Tibial artery (tissue), 4 donors: ENCODE data around the gene MAP2K3.

Experiments
- DNase-seq, 2 donors: peaks; one replicate each; pipeline ENCODE4 v3.0.0-alpha.2; 2019
- H3K27ac ChIP-seq, 2 donors: fragments of 200-600 bp; sonication (generic) in 1 of 2; 1 replicate in 1 of 2; 2 replicates in 1 of 2; pipeline ENCODE4 v1.5.1; 2018 to 2019; ENCODE audit warnings: mild to moderate bottlenecking in 1 of 2
- H3K27me3 ChIP-seq, 2 donors: fragments of 200-600 bp; sonication (generic) in 1 of 2; one replicate each; pipeline versions ENCODE4 v1.5.1 to v1.6.0; 2016 to 2019
- H3K36me3 ChIP-seq, 3 donors: fragments of 200-600 bp; sonication (generic) in 2 of 3; one replicate each; pipeline ENCODE4 v1.5.1; 2016 to 2019; ENCODE audit warnings: mild to moderate bottlenecking in 2 of 3
- H3K4me1 ChIP-seq, 4 donors: fragments of 200-600 bp; sonication (generic) in 2 of 4; 1 replicate in 3 of 4; 2 replicates in 1 of 4; pipeline ENCODE4 v1.5.1; 2016 to 2019
- H3K4me3 ChIP-seq, 2 donors: fragments of 200-600 bp; sonication (generic) in 1 of 2; 1 replicate in 1 of 2; 2 replicates in 1 of 2; pipeline ENCODE4 v1.5.1; 2018 to 2019; ENCODE audit warnings: mild to moderate bottlenecking in 2 of 2
- H3K9me3 ChIP-seq, 3 donors: fragments of 200-600 bp; sonication (generic) in 1 of 3; one replicate each; pipeline ENCODE4 v1.5.1; 2016 to 2019
- intact Hi-C: fragments of 100-400 bp; cut with DNase I; formaldehyde crosslinking; loops from one replicate; pipeline ENCODE4 v1.15.0; 2023; ENCODE audit warnings: low total_unique reads
- TF ChIP-seq, protein P1 (sequence below), 2 experiments: fragments of 200-600 bp in 1 of 2; fragments of 450-650 bp in 1 of 2; IDR thresholded peaks; one replicate each; pipeline ENCODE4 v1.5.1; 2017 to 2019; ENCODE audit warnings: antibody characterized with exemption in 2 of 2, mild to moderate bottlenecking in 1 of 2, moderate library complexity in 1 of 2

Gene MAP2K3

GRCh38 chr17:21299981-21300600 lies 15.6 kb downstream of the MAP2K3 start:
- TF ChIP-seq, protein P1, sequence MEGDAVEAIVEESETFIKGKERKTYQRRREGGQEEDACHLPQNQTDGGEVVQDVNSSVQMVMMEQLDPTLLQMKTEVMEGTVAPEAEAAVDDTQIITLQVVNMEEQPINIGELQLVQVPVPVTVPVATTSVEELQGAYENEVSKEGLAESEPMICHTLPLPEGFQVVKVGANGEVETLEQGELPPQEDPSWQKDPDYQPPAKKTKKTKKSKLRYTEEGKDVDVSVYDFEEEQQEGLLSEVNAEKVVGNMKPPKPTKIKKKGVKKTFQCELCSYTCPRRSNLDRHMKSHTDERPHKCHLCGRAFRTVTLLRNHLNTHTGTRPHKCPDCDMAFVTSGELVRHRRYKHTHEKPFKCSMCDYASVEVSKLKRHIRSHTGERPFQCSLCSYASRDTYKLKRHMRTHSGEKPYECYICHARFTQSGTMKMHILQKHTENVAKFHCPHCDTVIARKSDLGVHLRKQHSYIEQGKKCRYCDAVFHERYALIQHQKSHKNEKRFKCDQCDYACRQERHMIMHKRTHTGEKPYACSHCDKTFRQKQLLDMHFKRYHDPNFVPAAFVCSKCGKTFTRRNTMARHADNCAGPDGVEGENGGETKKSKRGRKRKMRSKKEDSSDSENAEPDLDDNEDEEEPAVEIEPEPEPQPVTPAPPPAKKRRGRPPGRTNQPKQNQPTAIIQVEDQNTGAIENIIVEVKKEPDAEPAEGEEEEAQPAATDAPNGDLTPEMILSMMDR (IDR thresholded peaks at IDR 0.05): no peak
- Histone ChIP-seq H3K27me3 (no peaks in the 10 kb centered on the region), H3K9me3 (no peaks in the 10 kb centered on the region), H3K4me3 (no peak overlapping the region), H3K36me3 (peaks cover 53 to 72% (median 70%) of the 10 kb centered on the region in 3 donors), H3K4me1 (peaks cover 0 to 26% (median 12%) of the 10 kb centered on the region in 4 donors), H3K27ac (no peak overlapping the region)
- DNase-seq: no peak
- intact Hi-C loops: no loop called here

DNA sequence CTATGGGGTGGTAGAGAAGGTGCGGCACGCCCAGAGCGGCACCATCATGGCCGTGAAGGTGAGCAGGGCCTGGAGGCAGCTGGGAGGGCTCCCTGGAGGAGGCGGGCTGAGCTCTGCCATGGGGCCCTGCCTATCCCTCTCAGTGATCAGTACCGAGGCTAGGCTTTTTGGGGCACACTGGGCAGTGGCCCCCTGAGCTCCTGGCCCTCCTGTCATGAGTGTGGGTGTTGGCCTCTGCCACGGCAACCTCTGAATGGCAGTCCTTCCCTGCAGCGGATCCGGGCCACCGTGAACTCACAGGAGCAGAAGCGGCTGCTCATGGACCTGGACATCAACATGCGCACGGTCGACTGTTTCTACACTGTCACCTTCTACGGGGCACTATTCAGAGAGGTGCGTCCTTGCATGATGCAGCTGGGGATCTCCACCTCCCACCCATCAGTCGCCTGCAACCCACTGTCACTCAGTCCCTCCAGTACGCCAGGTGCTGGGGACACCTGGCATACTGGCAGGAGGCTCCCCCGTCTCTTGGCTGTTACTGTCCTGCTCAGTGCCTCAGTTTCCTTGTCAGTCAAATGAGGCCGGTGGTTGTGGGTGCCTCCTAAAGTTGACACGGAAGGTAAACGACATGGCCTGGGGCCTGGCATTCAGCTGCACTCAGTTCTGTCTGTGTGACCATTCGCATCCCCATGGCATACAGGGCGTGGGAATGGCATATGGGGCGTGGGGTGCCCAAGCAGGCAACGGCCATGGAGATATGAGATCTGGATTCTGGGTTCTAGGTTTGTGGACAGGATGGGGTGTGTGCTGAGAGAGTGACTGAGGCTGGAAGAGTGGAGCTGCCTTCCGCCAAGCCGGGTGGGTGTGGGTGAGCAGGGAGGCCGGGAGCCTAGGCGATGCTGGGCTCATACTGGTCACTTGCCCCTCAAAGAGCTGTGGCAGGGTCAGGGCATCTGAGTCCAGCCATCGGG lies 16.4 kb downstream of the MAP2K3 start:
- H3K27me3 ChIP-seq: no peaks in the 10 kb centered on the region
- intact Hi-C loops: no loop called here
- no peaks in the 10 kb centered on the region for H3K9me3 ChIP-seq
- no peak overlapping the region for H3K27ac ChIP-seq
- H3K4me3 ChIP-seq: no peak overlapping the region
- peaks cover 0 to 18% (median 8%) of the 10 kb centered on the region in 4 donors for H3K4me1 ChIP-seq
- TF ChIP-seq, protein P1 (IDR thresholded peaks at IDR 0.05): no peak
- peaks cover 53 to 79% (median 73%) of the 10 kb centered on the region in 3 donors for H3K36me3 ChIP-seq
- DNase-seq: no peak

DNA sequence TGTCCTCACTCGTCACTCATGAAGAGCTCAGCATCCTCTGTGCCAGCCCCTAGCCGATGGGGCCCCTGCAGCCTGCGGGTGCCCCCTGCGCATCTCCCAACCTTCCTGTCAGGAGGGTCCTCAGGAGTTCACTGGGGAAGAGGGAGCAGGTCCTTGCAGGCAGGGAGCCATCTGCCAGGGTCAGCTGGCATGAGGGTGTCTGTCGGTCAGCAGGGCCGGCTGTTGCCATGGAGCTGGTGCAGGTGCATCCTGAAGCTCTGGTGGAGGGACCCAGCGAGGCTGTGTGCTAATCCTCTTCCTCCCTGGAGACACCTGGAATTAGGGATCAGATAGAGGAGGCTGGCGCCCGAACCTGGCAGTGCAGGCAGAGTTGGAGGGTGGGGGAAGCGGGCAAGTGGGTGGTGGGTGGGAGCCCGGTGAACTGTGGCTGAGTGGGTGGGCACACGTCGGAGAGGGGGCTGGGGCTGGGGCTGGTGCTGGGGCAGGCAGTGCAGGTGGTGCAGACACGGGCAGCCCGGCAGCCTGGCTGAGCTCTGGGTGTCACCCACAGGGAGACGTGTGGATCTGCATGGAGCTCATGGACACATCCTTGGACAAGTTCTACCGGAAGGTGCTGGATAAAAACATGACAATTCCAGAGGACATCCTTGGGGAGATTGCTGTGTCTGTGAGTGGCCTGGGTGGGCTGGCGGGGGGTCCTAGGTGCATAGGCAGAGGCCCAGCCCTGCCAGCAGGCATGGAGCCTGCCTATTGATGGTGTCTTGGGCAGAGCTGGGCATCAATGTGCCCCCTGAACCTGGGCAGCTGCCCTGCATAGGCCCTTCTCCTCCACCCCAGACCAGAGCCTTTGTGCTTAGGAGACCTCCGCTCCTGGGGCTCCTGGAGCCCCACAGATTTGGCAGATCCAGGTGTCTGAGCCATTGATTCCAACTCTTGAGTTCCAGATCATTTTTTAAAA lies 17.4 kb downstream of the MAP2K3 start:
- Histone ChIP-seq H3K36me3 (peaks cover 53 to 89% (median 83%) of the 10 kb centered on the region in 3 donors), H3K27ac (no peak overlapping the region), H3K9me3 (no peaks in the 10 kb centered on the region), H3K4me1 (peaks cover 0 to 13% (median 4%) of the 10 kb centered on the region in 4 donors), H3K4me3 (no peak overlapping the region), H3K27me3 (no peaks in the 10 kb centered on the region)
- TF ChIP-seq, protein P1 (IDR thresholded peaks at IDR 0.05): no peak
- DNase-seq: no peak
- intact Hi-C loops: no loop called here

DNA sequence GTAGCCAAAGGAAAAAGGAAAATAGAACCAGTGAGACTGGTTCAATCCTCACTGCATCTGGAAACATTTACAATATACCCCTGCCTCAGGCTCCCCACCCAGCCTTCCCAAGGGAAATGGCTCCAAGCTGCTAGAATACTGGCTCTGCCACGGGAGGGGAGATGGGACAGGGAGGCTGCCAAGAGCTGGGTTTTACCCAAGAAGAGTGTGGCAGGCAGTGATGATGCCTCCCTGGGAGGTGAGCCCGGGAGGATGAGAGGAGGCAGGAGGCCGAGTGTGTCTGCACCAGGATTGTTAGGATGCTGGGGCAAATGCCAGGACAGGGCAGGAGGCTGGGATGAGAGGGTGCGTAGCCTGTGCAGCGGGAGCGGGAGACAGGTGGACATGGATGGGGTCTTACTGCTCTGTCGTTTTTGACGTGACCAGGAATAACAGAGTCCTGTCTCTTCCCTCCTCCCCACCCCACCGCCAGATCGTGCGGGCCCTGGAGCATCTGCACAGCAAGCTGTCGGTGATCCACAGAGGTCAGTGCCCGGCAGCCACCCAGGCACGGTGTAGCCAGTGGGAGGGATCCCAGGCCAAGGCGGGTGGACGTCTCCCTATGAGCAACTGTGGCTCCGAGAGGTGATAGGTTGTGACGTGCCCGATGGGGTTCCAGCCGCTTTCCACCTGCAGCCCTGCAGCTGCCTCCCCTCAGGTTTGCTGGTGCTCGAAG lies 18.4 kb downstream of the MAP2K3 start:
- H3K4me1 ChIP-seq: peaks cover 0 to 8% (median 0%) of the 10 kb centered on the region in 4 donors
- intact Hi-C loops: no loop called here
- no peak overlapping the region for H3K27ac ChIP-seq
- no peaks in the 10 kb centered on the region for H3K9me3 ChIP-seq
- TF ChIP-seq, protein P1 (IDR thresholded peaks at IDR 0.05): no peak
- H3K4me3 ChIP-seq: no peak overlapping the region
- no peak for DNase-seq
- H3K27me3 ChIP-seq: no peaks in the 10 kb centered on the region
- peaks cover 53 to 96% (median 90%) of the 10 kb centered on the region in 3 donors for H3K36me3 ChIP-seq
